Adrenal gland (tissue), 12 donors: ENCODE data around the gene HRH2. TPM values are rescaled to one million over a fixed set of nuclear protein-coding genes. Genes with fewer than 3 reads are reported as not detected.

ENCODE experiments used
- DNase-seq, 7 donors: peaks; one replicate each; pipeline ENCODE4 v3.0.0-alpha.2; 2019 to 2020
- H3K27ac ChIP-seq, 5 donors: fragments of 200-600 bp; sonication (generic) in 4 of 5; 1 replicate in 3 of 5; 2 replicates in 2 of 5; pipeline versions ENCODE4 v1.5.1 to v1.8.0; 2016 to 2020; ENCODE audit warnings: mild to moderate bottlenecking in 1 of 5
- H3K27me3 ChIP-seq: fragments of 200-600 bp; 2 replicates; pipeline ENCODE4 v1.8.0; 2021
- H3K36me3 ChIP-seq, 2 donors: fragments of 200-600 bp; replicated peaks in 1 of 2; 1 replicate in 1 of 2; 2 replicates in 1 of 2; pipeline versions ENCODE4 v1.5.1 to v1.8.0; 2018 to 2022
- H3K4me1 ChIP-seq, 2 donors: fragments of 200-600 bp; replicated peaks in 1 of 2; 1 replicate in 1 of 2; 2 replicates in 1 of 2; pipeline versions ENCODE4 v1.5.1 to v1.8.0; 2018 to 2021
- H3K4me3 ChIP-seq, 4 donors: fragments of 200-600 bp; sonication (generic) in 3 of 4; one replicate each; pipeline ENCODE4 v1.5.1; 2016 to 2018
- H3K9me3 ChIP-seq, 3 donors: fragments of 200-600 bp; sonication (generic) in 1 of 3; replicated peaks in 1 of 3; 1 replicate in 2 of 3; 2 replicates in 1 of 3; pipeline versions ENCODE4 v1.5.1 to v1.8.0; 2016 to 2021
- POLR2A ChIP-seq, 2 donors: fragments of 450-650 bp; IDR thresholded peaks; one replicate each; pipeline ENCODE4 v1.6.1; 2017; ENCODE audit warnings: antibody characterized with exemption in 2 of 2, mild to moderate bottlenecking in 2 of 2, moderate library complexity in 1 of 2
- WGBS, 4 donors: extraction: QIAGEN DNeasy Blood & Tissue Kit in 2 of 4; methylation state at CpG; one replicate each; pipeline versions ENCODE4 v1.1.5 to v1.1.7; 2013 to 2017; 5-methylcytosine and 5-hydroxymethylcytosine counted together
- intact Hi-C, 2 donors: fragments of 100-400 bp; cut with DNase I; formaldehyde crosslinking; loops; one replicate each; pipeline versions ENCODE4 v1.14.1 to v1.15.0; 2022 to 2023
- polyA plus RNA-seq, 3 donors: library from polyadenylated mRNA; stranded (reverse); fragments of 200-250 nt in 2 of 3; fragments of 350-450 nt in 1 of 3; fragmentation: Illumina TruSeq in 1 of 3; extraction: RNeasy Lipid Tissue Mini Kit (QIAGEN cat#74804) in 1 of 3; gene quantifications; one replicate each; pipeline ENCODE4 v1.2.3, GENCODE V29; 2013 to 2014
- total RNA-seq, 9 donors: library from RNA; depleted of rRNA in 4 of 9; stranded (reverse); fragments of >200 nt in 4 of 9; fragments of 120-200 nt in 1 of 9; fragmentation: NEBNext Ultra II Directional in 1 of 9; extraction: Animal tissue kit (Norgen Biotek cat#: 25700) in 1 of 9; gene quantifications; one replicate each; pipeline versions ENCODE4 v1.1.0 to v1.2.4, GENCODE V29; 2013 to 2023
- TF ChIP-seq, protein P1 (sequence below), 6 experiments: fragments of 450-650 bp in 4 of 6; fragments of 200-600 bp in 2 of 6; sonication (generic) in 1 of 6; IDR thresholded peaks; 1 replicate in 5 of 6; 2 replicates in 1 of 6; pipeline versions ENCODE4 v1.5.1 to v1.8.0; 2016 to 2021; ENCODE audit warnings: antibody characterized with exemption in 6 of 6, mild to moderate bottlenecking in 2 of 6, moderate library complexity in 1 of 6
- donor health status: healthy with polysubstance abuse.
- donor health status: Bipolar disorder and iron deficiency.
- donor health status: DM: yes; HTN: yes; CAD: no.
- donor health status: DM: no; HTN: no; CAD: no.
- donor health status: DM: no; HTN: no; CAD: no.
- donor health status: DM: yes; HTN: yes; CAD: no.

The HRH2 gene
- total and polyA plus RNA-seq, 12 donors, result 0.22 to 7.3 (median 3.1) TPM

DNA sequence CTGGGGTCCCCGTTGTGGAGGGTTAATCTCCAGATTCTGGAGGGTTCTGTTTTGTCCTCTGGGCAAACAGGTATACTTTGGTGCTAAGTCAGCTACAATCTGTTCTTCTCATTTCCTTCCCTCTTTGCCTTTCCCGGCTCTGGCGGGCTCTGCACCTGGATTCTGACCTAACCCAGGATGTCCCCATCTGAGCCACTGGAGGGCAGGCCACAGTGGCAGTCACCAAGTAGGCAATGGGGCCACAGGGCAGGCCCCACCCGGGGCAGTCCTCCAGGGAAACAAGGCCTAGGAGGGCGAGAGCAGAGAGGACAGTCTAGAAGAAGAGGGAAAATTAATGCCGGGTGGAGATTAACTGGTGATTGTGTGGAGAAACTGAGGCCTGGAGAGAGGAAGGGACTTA lies 40.4 kb upstream of the HRH2 start:
- no peaks in the 10 kb centered on the region for H3K9me3 ChIP-seq
- 60 to 77% (median 71%) methylated on average over 6 of the region's 6 CpGs for WGBS, 4 donors
- intact Hi-C loops, result no loop called here

DNA sequence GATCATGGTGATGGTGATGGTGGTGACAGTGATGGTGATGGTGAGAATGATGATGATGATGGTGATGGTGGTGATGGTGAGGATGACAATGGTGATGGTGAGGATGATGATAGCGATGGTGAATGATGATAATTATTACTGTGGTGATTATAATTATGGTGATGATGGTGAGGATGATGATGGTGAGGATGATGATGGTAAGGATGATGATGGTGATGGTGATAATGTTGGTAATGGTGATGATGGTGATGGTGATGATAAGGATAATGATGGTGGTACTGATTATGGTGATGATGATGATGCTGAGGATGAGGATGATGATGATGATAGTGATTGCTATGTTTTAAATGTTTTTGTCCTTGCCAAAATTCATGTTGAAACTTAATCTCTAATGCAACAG lies 37.3 kb upstream of the HRH2 start:
- WGBS, 4 donors, result 38 to 87% (median 61%) methylated on average over 1 of the region's 1 CpG
- no peak for DNase-seq
- no peak for TF ChIP-seq POLR2A (IDR thresholded peaks at IDR 0.05)
- TF ChIP-seq, protein P1, sequence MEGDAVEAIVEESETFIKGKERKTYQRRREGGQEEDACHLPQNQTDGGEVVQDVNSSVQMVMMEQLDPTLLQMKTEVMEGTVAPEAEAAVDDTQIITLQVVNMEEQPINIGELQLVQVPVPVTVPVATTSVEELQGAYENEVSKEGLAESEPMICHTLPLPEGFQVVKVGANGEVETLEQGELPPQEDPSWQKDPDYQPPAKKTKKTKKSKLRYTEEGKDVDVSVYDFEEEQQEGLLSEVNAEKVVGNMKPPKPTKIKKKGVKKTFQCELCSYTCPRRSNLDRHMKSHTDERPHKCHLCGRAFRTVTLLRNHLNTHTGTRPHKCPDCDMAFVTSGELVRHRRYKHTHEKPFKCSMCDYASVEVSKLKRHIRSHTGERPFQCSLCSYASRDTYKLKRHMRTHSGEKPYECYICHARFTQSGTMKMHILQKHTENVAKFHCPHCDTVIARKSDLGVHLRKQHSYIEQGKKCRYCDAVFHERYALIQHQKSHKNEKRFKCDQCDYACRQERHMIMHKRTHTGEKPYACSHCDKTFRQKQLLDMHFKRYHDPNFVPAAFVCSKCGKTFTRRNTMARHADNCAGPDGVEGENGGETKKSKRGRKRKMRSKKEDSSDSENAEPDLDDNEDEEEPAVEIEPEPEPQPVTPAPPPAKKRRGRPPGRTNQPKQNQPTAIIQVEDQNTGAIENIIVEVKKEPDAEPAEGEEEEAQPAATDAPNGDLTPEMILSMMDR (IDR thresholded peaks at IDR 0.05), result no peak
- no peaks in the 10 kb centered on the region for H3K27me3 ChIP-seq
- no peak overlapping the region for H3K27ac ChIP-seq
- H3K9me3 ChIP-seq, result no peaks in the 10 kb centered on the region
- no peaks in the 10 kb centered on the region for H3K36me3 ChIP-seq
- no peak overlapping the region for H3K4me3 ChIP-seq
- intact Hi-C loops, result no loop called here
- H3K4me1 ChIP-seq, result no peaks in the 10 kb centered on the region

More for the DNA sequence above, 40.4 kb upstream of the HRH2 start:
- Histone ChIP-seq H3K27me3 (no peaks in the 10 kb centered on the region), H3K4me3 (no peak overlapping the region), H3K36me3 (no peaks in the 10 kb centered on the region), H3K4me1 (no peaks in the 10 kb centered on the region), H3K27ac (no peak overlapping the region)
- no peak for DNase-seq
- TF ChIP-seq, protein P1 (IDR thresholded peaks at IDR 0.05), result peak in 1 of 6 experiments; percentile 13
- no peak for TF ChIP-seq POLR2A (IDR thresholded peaks at IDR 0.05)

DNA sequence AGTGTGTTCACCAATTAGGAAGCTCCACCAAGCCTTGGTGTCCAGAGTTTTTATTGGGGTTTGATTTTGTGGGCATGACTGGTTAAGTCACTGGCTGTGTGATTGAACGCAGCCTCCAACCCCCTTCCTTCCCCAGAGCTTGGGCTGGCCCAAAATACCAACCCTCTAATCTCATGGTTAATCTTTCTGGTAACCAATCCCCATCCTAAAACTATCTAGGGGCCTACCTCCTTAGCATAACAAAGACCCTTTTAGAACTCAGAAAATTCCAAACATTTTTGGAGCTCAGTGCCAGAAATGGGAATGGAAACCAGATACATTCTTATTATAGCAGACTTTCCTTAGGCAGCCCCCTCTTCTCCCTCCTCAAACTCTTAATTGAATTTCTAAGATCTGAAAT lies 35.9 kb upstream of the HRH2 start:
- no peak for TF ChIP-seq POLR2A (IDR thresholded peaks at IDR 0.05)
- TF ChIP-seq, protein P1 (IDR thresholded peaks at IDR 0.05), result no peak
- Histone ChIP-seq H3K27ac (no peak overlapping the region), H3K36me3 (no peaks in the 10 kb centered on the region), H3K4me3 (no peak overlapping the region), H3K4me1 (no peaks in the 10 kb centered on the region), H3K27me3 (no peaks in the 10 kb centered on the region), H3K9me3 (no peaks in the 10 kb centered on the region)
- DNase-seq, result no peak
- WGBS, 4 donors, result 47 to 75% (median 62%) methylated on average over 1 of the region's 1 CpG
- intact Hi-C loops, result no loop called here

DNA sequence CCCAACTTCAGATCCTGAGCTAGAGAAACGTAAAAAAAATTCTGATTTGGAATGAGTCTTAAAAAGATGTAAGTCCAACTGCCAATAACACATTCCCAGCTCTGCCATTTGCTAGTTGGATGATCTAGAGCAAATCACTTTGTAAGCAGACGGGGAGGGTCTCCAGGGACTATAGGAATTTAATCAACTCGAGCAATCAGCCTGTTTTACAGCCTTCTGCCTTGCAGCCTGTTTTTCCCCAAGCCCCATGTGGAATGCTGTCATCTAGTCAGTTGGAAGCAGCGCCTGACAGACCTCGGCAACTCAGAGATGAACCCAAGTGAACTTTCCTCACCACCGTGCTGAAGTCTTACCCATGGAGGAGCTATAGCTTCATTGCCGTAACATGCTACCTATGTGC lies 34.8 kb upstream of the HRH2 start:
- H3K4me1 ChIP-seq, result no peaks in the 10 kb centered on the region
- no peak for DNase-seq
- WGBS, 4 donors, result 39 to 54% (median 48%) methylated on average over 7 of the region's 7 CpGs
- H3K27ac ChIP-seq, result no peak overlapping the region
- TF ChIP-seq, protein P1 (IDR thresholded peaks at IDR 0.05), result no peak
- no peak for TF ChIP-seq POLR2A (IDR thresholded peaks at IDR 0.05)
- H3K36me3 ChIP-seq, result no peaks in the 10 kb centered on the region
- no peaks in the 10 kb centered on the region for H3K27me3 ChIP-seq
- intact Hi-C loops, result no loop called here
- no peak overlapping the region for H3K4me3 ChIP-seq
- no peaks in the 10 kb centered on the region for H3K9me3 ChIP-seq
